ENCODE data around the gene LINGO4. TPM values are rescaled to one million over a fixed set of nuclear protein-coding genes. Genes with fewer than 3 reads are reported as not detected.

The LINGO4 gene
- total and polyA plus RNA-seq, 2 of the 13 experiments (the other 11 are each of a cell fraction or from before 2014, with no cell fraction given): 0.02 to 0.05 TPM

DNA sequence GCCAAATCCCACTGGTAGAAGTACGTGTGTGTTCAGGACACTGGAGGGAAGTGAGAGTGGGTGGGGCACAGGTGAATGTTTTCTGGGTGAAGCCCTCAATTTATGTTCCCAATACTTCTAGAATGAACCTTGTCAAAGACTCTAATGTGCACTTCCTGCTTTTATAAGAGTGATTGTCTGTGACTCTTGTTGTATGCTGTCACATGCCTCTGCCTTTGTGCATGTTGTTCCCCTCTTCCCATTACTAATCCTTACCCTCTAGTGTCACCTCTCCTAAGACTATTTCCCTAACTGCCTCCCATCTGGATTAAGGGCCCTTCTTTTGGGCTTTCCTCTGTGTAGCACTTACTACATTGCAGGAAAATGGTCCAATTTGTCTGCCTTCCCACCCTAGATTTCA is 2.5 kb upstream of the LINGO4 start (continued):
- no peak for TF ChIP-seq ZNF747 (CRISPR knock-in tag; IDR thresholded peaks at IDR 0.05; ENCODE audit: borderline replicate concordance)
- TF ChIP-seq ZNF142 (CRISPR knock-in tag; IDR thresholded peaks at IDR 0.05): no peak
- no peak for TF ChIP-seq ZNF136 (CRISPR knock-in tag; IDR thresholded peaks at IDR 0.05; ENCODE audit: low read depth)
- TF ChIP-seq IKZF1 (IDR thresholded peaks at IDR 0.05): no peak
- TF ChIP-seq SIX4 (CRISPR knock-in tag; IDR thresholded peaks at IDR 0.05): no peak
- no peak for TF ChIP-seq SETDB1 (CRISPR knock-in tag; IDR thresholded peaks at IDR 0.05; ENCODE audit: borderline replicate concordance)
- no peak for TF ChIP-seq FOXP1 (IDR thresholded peaks at IDR 0.05)
- TF ChIP-seq FOXP1 (CRISPR knock-in tag; IDR thresholded peaks at IDR 0.05): no peak
- no peak for TF ChIP-seq NFYB (CRISPR knock-in tag; IDR thresholded peaks at IDR 0.05)
- no peak for TF ChIP-seq ZNF337 (CRISPR knock-in tag; IDR thresholded peaks at IDR 0.05; ENCODE audit: borderline replicate concordance, low read depth)
- TF ChIP-seq ZZZ3 (CRISPR knock-in tag; IDR thresholded peaks at IDR 0.05; ENCODE audit: borderline replicate concordance): no peak
- no peak for TF ChIP-seq HBP1 (CRISPR knock-in tag; IDR thresholded peaks at IDR 0.05; ENCODE audit: low read depth)
- no peak for TF ChIP-seq ZNF552 (CRISPR knock-in tag; IDR thresholded peaks at IDR 0.05; ENCODE audit: borderline replicate concordance)
- no peak for TF ChIP-seq FOSL1 (CRISPR knock-in tag; IDR thresholded peaks at IDR 0.05; ENCODE audit: borderline replicate concordance)
- no peak for TF ChIP-seq ESRRA (CRISPR knock-in tag; IDR thresholded peaks at IDR 0.05; ENCODE audit: low read depth)

Data from HepG2 (cell line).